ENCODE data around the gene PDCD7. TPM values are rescaled to one million over a fixed set of nuclear protein-coding genes. Genes with fewer than 3 reads are reported as not detected.

PDCD7 gene
- total RNA-seq, 1 experiment from 2014 or later: 23.5 TPM

DNA sequence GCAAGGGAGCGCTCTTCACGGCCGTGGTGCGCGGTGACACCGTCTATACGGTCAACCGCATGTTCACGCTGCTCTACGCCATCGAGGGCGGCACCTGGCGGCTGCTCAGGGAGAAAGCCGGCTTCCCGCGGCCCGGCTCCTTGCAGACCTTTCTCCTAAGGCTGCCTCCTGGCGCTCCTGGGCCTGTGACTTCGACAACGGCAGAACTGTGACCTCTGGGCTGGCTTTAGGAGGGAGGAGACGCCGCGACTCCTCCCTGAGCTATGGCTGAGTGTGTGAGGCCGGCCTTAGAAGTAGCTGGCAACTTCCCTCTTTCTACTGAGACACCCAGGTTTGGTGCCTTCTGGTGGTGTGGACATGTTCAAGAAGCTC is 55.6 kb downstream of the PDCD7 start:
- TF ChIP-seq ZNF281 (CRISPR knock-in tag; IDR thresholded peaks at IDR 0.05) (0 out of 2 replicates have a peak, but pooled peaks have one; percentile 40), SP1 (CRISPR knock-in tag; conservative IDR thresholded peaks at IDR 0.05) (peak; percentile 54; the same call in 1 of the 2 replicates), FOXK1 (CRISPR knock-in tag; IDR thresholded peaks at IDR 0.05) (peak; percentile 38; the same call in 1 of the 2 replicates), EMX1 (CRISPR knock-in tag; IDR thresholded peaks at IDR 0.05) (no peak)
- TF ChIP-seq, protein P1, sequence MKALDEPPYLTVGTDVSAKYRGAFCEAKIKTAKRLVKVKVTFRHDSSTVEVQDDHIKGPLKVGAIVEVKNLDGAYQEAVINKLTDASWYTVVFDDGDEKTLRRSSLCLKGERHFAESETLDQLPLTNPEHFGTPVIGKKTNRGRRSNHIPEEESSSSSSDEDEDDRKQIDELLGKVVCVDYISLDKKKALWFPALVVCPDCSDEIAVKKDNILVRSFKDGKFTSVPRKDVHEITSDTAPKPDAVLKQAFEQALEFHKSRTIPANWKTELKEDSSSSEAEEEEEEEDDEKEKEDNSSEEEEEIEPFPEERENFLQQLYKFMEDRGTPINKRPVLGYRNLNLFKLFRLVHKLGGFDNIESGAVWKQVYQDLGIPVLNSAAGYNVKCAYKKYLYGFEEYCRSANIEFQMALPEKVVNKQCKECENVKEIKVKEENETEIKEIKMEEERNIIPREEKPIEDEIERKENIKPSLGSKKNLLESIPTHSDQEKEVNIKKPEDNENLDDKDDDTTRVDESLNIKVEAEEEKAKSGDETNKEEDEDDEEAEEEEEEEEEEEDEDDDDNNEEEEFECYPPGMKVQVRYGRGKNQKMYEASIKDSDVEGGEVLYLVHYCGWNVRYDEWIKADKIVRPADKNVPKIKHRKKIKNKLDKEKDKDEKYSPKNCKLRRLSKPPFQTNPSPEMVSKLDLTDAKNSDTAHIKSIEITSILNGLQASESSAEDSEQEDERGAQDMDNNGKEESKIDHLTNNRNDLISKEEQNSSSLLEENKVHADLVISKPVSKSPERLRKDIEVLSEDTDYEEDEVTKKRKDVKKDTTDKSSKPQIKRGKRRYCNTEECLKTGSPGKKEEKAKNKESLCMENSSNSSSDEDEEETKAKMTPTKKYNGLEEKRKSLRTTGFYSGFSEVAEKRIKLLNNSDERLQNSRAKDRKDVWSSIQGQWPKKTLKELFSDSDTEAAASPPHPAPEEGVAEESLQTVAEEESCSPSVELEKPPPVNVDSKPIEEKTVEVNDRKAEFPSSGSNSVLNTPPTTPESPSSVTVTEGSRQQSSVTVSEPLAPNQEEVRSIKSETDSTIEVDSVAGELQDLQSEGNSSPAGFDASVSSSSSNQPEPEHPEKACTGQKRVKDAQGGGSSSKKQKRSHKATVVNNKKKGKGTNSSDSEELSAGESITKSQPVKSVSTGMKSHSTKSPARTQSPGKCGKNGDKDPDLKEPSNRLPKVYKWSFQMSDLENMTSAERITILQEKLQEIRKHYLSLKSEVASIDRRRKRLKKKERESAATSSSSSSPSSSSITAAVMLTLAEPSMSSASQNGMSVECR (CRISPR knock-in tag; IDR thresholded peaks at IDR 0.05; ENCODE audit: borderline replicate concordance): no peak
- TF ChIP-seq, protein P2, sequence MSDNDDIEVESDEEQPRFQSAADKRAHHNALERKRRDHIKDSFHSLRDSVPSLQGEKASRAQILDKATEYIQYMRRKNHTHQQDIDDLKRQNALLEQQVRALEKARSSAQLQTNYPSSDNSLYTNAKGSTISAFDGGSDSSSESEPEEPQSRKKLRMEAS (CRISPR knock-in tag; IDR thresholded peaks at IDR 0.05): peak; percentile 95
- ChIA-PET POLR2A (interaction anchor here (1.1 kb wide), 1 partner anchor 14 kb away, joined by 3 read pairs; no protein-coding TSS in a partner anchor), CTCF (interaction anchor here (0.5 to 15.1 kb wide), 15 partner anchors 9 to 463 kb away, joined by 3 to 308 read pairs (median 5); partner anchors contain the start of gene RASL12)
- peak; percentile 75 for ATAC-seq
- Mint-ChIP-seq H3K27ac (no peak overlapping the region), H3K9me3 (peaks cover 9% of the 10 kb centered on the region), H3K27me3 (ENCODE audit: low read depth) (peaks cover 12% of the 10 kb centered on the region), H3K4me3 (no peak overlapping the region), H3K36me3 (peaks cover 4% of the 10 kb centered on the region; the same call in 1 of the 2 replicates), H3K4me1 (peaks cover 32% of the 10 kb centered on the region)
- DNase-seq (ENCODE audit: low spot score): peak; percentile 86

DNA sequence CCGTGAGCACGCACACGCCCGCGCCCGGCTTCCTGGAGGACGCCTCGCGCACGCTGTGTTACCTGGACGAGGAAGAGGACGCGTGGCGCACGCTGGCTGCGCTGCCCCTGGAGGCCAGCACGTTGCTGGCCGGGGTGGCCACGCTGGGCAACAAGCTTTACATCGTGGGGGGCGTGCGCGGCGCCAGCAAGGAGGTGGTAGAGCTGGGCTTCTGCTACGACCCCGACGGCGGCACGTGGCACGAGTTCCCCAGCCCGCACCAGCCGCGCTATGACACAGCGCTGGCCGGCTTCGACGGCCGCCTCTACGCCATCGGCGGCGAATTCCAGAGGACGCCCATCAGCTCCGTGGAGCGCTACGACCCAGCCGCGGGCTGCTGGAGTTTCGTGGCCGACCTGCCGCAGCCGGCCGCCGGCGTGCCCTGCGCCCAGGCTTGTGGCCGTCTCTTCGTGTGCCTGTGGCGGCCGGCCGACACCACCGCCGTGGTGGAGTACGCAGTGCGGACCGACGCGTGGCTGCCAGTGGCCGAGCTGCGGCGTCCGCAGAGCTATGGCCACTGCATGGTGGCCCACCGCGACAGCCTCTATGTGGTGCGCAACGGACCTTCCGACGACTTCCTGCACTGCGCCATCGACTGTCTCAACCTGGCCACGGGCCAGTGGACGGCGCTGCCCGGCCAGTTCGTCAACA is 56.2 kb downstream of the PDCD7 start:
- ATAC-seq (no peak), DNase-seq (ENCODE audit: low spot score) (no peak)
- Mint-ChIP-seq H3K27me3 (ENCODE audit: low read depth) (peaks cover 12% of the 10 kb centered on the region), H3K4me1 (peaks cover 27% of the 10 kb centered on the region), H3K27ac (no peak overlapping the region), H3K4me3 (no peak overlapping the region), H3K9me3 (peaks cover 11% of the 10 kb centered on the region), H3K36me3 (peaks cover 4% of the 10 kb centered on the region; the same call in 1 of the 2 replicates)
- ChIA-PET POLR2A (interaction anchor here (0.8 to 1.1 kb wide), 2 partner anchors 10 to 14 kb away, joined by 3 to 5 read pairs; partner anchors contain the start of gene RASL12), CTCF (interaction anchor here (0.5 to 15.1 kb wide), 16 partner anchors 8 to 288 kb away, joined by 3 to 308 read pairs (median 4); partner anchors contain the start of gene RASL12)
- TF ChIP-seq ZBTB21 (CRISPR knock-in tag; IDR thresholded peaks at IDR 0.05; ENCODE audit: borderline replicate concordance): peak; percentile 37; the same call in 1 of the 2 replicates
- TF ChIP-seq, protein P1 (CRISPR knock-in tag; IDR thresholded peaks at IDR 0.05; ENCODE audit: borderline replicate concordance): no peak; the same call in 1 of the 2 replicates
- TF ChIP-seq FOXP1 (CRISPR knock-in tag; IDR thresholded peaks at IDR 0.05; ENCODE audit: borderline replicate concordance): peak; percentile 81; the same call in 1 of the 2 replicates
- 0 out of 2 replicates have a peak, but pooled peaks have one; percentile 52 for TF ChIP-seq NR3C1 (CRISPR knock-in tag; conservative IDR thresholded peaks at IDR 0.05; ENCODE audit: low read depth)
- no peak for TF ChIP-seq ETV6 (CRISPR knock-in tag; IDR thresholded peaks at IDR 0.05)
- peak; percentile 15; the same call in 1 of the 2 replicates for TF ChIP-seq TP53 (CRISPR knock-in tag; IDR thresholded peaks at IDR 0.05)
- peak; percentile 80; the same call in 1 of the 2 replicates for TF ChIP-seq HMGXB4 (CRISPR knock-in tag; IDR thresholded peaks at IDR 0.05)
